GM19025 (cell line): Measurements from ENCODE around the gene LYPD6B.
"Not testable (repeated sequence)": the region's sequence is repeated elsewhere in the genome, so short reads cannot be mapped to it uniquely, and the experiment has no call there.

Source experiments
- ATAC-seq: cut with Tn5 transposase; IDR thresholded peaks from one replicate; pipeline ENCODE4 v1.9.1; 2021; ENCODE audit warnings: mild to moderate bottlenecking, low read depth, moderate library complexity; ENCODE audit not compliant: unreplicated experiment

LYPD6B gene

GRCh38 chr2:149251436-149251835 is 212.9 kb downstream of the LYPD6B start:
- ATAC-seq = not testable (repeated sequence)

GRCh38 chr2:149256877-149257276 is 218.4 kb downstream of the LYPD6B start:
- ATAC-seq = not testable (repeated sequence)

GRCh38 chr2:149258531-149258930 is 220.0 kb downstream of the LYPD6B start:
- no peak for ATAC-seq

- no peak for ATAC-seq
Observed at GRCh38 chr2:149259136-149259535, 220.6 kb downstream of the LYPD6B start.

- no peak for ATAC-seq
Observed at GRCh38 chr2:149261692-149262091, 223.2 kb downstream of the LYPD6B start.
